K562 (cell line): ENCODE measurements around the gene OBSL1. TPM values are rescaled to one million over a fixed set of nuclear protein-coding genes. Genes with fewer than 3 reads are reported as not detected.

Experiments used
- DACH1 ChIP-seq: fragments of 450-650 bp; IDR thresholded peaks from 2 replicates; pipeline ENCODE4 v1.6.1; 2018; ENCODE audit not compliant: partially characterized antibody
- EP300 ChIP-seq: IDR thresholded peaks from 2 replicates; pipeline ENCODE4 v1.6.1; 2012; ENCODE audit warnings: low read length, improper control_type of control experiment
- FOXA1 ChIP-seq: fragments of 450-650 bp; IDR thresholded peaks from 2 replicates; pipeline ENCODE4 v1.6.1; 2016; ENCODE audit warnings: mild to moderate bottlenecking, borderline replicate concordance
- JUNB ChIP-seq: fragments of 450-650 bp; formaldehyde crosslinking; conservative IDR thresholded peaks from 2 replicates; pipeline ENCODE4 v1.4.0; 2020; ENCODE audit warnings: mild to moderate bottlenecking
- LCOR ChIP-seq: sonication (generic); formaldehyde crosslinking; IDR thresholded peaks from 2 replicates; pipeline ENCODE4 v1.8.0; 2022; ENCODE audit warnings: mild to moderate bottlenecking, missing genetic modification reagents
- MGA ChIP-seq: fragments of 450-650 bp; IDR thresholded peaks from 2 replicates; pipeline ENCODE4 v1.6.1; 2016; ENCODE audit warnings: mild to moderate bottlenecking, moderate library complexity
- MIER1 ChIP-seq: fragments of 450-650 bp; IDR thresholded peaks from 2 replicates; pipeline ENCODE4 v1.6.1; 2016; ENCODE audit warnings: antibody characterized with exemption, mild to moderate bottlenecking, low read depth
- MTA3 ChIP-seq: fragments of 450-650 bp; formaldehyde crosslinking; IDR thresholded peaks from 2 replicates; pipeline ENCODE4 v1.6.1; 2017; ENCODE audit warnings: mild to moderate bottlenecking, borderline replicate concordance
- NFXL1 ChIP-seq: fragments of 450-650 bp; formaldehyde crosslinking; IDR thresholded peaks from 2 replicates; pipeline ENCODE4 v1.4.0; 2021; ENCODE audit warnings: mild to moderate bottlenecking
- PKNOX1 ChIP-seq: fragments of 450-650 bp; IDR thresholded peaks from 2 replicates; pipeline ENCODE4 v1.6.1; 2016
- SNAPC5 ChIP-seq: fragments of 250-450 bp; sonication (Bioruptor Pico); IDR thresholded peaks from 2 replicates; pipeline ENCODE4 v1.8.0; 2021; ENCODE audit warnings: moderate library complexity, mild to moderate bottlenecking, inconsistent platforms
- ZBTB33 ChIP-seq: sonication (generic); formaldehyde crosslinking; IDR thresholded peaks from 2 replicates; pipeline ENCODE4 v1.8.1; 2023; ENCODE audit warnings: mild to moderate bottlenecking, missing genetic modification reagents
- ZNF140 ChIP-seq: fragments of 250-450 bp; sonication (Bioruptor Pico); IDR thresholded peaks from 2 replicates; pipeline ENCODE4 v1.8.0; 2021; ENCODE audit warnings: moderate library complexity, mild to moderate bottlenecking, inconsistent platforms
- polyA plus RNA-seq, 8 experiments: library from polyadenylated mRNA; depleted of rRNA in 4 of 8; stranded (reverse) in 5 of 8; unstranded in 3 of 8; fragments of >200 nt; fragmentation: Nextera tagmentation in 2 of 8; fragmentation: Illumina TruSeq in 1 of 8; extraction: Ambion mirVana in 2 of 8; extraction: Trizol in 1 of 8; gene quantifications; 2 replicates each; pipeline versions ENCODE4 v1.2.1 to v1.2.3, GENCODE V29; 2011 to 2014; ENCODE audit warnings: inconsistent platforms in 1 of 8, missing spikeins in 1 of 8
- total RNA-seq, 7 experiments: library from RNA; depleted of rRNA in 6 of 7; stranded (reverse); fragments of >200 nt in 6 of 7; fragmentation: Illumina TruSeq in 2 of 7; extraction: Trizol in 2 of 7; gene quantifications; 2 replicates each; pipeline versions ENCODE4 v1.2.1 to v1.2.3, GENCODE V29; 2011 to 2021; ENCODE audit warnings: low replicate concordance in 1 of 7

The OBSL1 gene
- total and polyA plus RNA-seq, 9 of the 15 experiments (the other 6 are each of a cell fraction or from before 2014, with no cell fraction given) = 1.2 to 26.6 (median 8.6) TPM

- no peak for TF ChIP-seq MGA
- TF ChIP-seq JUNB (CRISPR knock-in tag) = no peak
- 0 out of 2 replicates have a peak, but pooled peaks have one; percentile 13 for TF ChIP-seq MTA3
- TF ChIP-seq DACH1 = no peak
- peak; percentile 21; the same call in 1 of the 2 replicates for TF ChIP-seq ZBTB33 (CRISPR knock-in tag)
- no peak for TF ChIP-seq FOXA1
- TF ChIP-seq LCOR (CRISPR knock-in tag) = 0 out of 2 replicates have a peak, but pooled peaks have one; percentile 38
- no peak for TF ChIP-seq EP300
- TF ChIP-seq NFXL1 = no peak
- TF ChIP-seq MIER1 = no peak
- no peak for TF ChIP-seq PKNOX1
- no peak for TF ChIP-seq ZNF140 (CRISPR knock-in tag)
- no peak for TF ChIP-seq SNAPC5
Measured at GRCh38 chr2:219530048-219530963, 41.0 kb downstream of the OBSL1 start (continued).
